GM12891 (cell line): ENCODE results near the gene LRRTM3.

Experiments used
- PAX5 ChIP-seq: IDR thresholded peaks from 2 replicates; pipeline ENCODE4 v1.6.1; 2011; ENCODE audit warnings: low read length, moderate library complexity, mild to moderate bottlenecking; ENCODE audit not compliant: insufficient read depth, severe bottlenecking
- POLR2A ChIP-seq: IDR thresholded peaks from 2 replicates; pipeline ENCODE4 v1.6.1; 2011; ENCODE audit warnings: low read depth, low read length, control low read depth
- POLR2AphosphoS5 ChIP-seq: IDR thresholded peaks from 2 replicates; pipeline ENCODE4 v1.6.1; 2011; ENCODE audit warnings: low read depth, low read length, control low read depth
- SPI1 ChIP-seq: IDR thresholded peaks from 2 replicates; pipeline ENCODE4 v1.6.1; 2011; ENCODE audit warnings: low read depth, low read length, control low read depth
- TAF1 ChIP-seq: IDR thresholded peaks from 2 replicates; pipeline ENCODE4 v1.6.1; 2011; ENCODE audit warnings: low read depth, low read length, control low read depth

DNA sequence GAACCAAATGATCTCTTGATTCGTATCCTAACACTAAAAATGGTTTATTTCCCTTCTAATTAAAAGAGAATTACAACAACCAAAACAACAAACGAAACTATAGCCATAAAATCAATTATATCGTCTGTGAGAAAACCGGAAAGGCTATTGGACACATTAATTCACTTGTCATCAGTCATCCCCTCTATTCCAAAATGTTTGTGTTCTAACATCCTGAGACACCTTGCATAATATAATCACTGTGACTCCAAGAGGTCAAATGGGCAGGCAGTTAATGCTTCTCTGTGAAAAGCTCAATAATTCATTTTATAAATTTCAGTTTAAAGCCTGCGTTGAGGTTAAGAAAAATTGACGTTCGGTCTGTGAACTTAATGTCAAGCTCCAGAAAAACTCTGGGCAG, 463 bp upstream of the LRRTM3 start:
- TF ChIP-seq POLR2A: no peak
- no peak for TF ChIP-seq TAF1
- no peak for TF ChIP-seq POLR2AphosphoS5
- no peak for TF ChIP-seq PAX5
- TF ChIP-seq SPI1: no peak
